Body of pancreas (tissue), 4 donors: ENCODE results near the gene DLEC1.
"Not testable (repeated sequence)": the region's sequence is repeated elsewhere in the genome, so short reads cannot be mapped to it uniquely, and the experiment has no call there.

Experiments used
- POLR2A ChIP-seq, 3 donors: fragments of 450-650 bp; IDR thresholded peaks; one replicate each; pipeline ENCODE4 v1.6.1; 2016; ENCODE audit warnings: antibody characterized with exemption in 3 of 3, mild to moderate bottlenecking in 2 of 3
- TF ChIP-seq, protein P1 (sequence below), 7 experiments: fragments of 450-650 bp in 4 of 7; fragments of 200-600 bp in 3 of 7; sonication (generic) in 3 of 7; IDR thresholded peaks; one replicate each; pipeline ENCODE4 v1.5.1; 2016 to 2019; ENCODE audit warnings: antibody characterized with exemption in 7 of 7

DNA sequence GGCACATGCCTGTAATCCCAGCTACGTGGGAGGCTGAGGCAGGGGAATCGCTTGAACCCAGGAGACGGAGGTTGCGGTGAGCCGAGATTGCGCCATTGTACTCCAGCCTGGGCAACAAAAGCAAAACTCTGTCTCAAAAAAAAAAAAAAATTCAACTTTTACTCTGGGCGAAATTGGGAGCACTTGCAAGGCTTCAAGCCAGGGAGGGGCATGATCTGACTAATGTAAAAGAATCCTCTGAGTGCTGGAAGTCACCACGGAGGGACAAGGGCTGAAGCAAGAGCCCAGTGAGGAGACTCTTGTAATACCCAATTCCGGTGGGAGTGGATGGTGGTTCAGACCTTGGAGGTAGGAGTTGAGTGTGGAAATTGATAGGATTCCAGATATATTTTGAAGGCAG lies 4.7 kb upstream of the DLEC1 start:
- TF ChIP-seq, protein P1, sequence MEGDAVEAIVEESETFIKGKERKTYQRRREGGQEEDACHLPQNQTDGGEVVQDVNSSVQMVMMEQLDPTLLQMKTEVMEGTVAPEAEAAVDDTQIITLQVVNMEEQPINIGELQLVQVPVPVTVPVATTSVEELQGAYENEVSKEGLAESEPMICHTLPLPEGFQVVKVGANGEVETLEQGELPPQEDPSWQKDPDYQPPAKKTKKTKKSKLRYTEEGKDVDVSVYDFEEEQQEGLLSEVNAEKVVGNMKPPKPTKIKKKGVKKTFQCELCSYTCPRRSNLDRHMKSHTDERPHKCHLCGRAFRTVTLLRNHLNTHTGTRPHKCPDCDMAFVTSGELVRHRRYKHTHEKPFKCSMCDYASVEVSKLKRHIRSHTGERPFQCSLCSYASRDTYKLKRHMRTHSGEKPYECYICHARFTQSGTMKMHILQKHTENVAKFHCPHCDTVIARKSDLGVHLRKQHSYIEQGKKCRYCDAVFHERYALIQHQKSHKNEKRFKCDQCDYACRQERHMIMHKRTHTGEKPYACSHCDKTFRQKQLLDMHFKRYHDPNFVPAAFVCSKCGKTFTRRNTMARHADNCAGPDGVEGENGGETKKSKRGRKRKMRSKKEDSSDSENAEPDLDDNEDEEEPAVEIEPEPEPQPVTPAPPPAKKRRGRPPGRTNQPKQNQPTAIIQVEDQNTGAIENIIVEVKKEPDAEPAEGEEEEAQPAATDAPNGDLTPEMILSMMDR (IDR thresholded peaks at IDR 0.05), result not testable (repeated sequence)
- not testable (repeated sequence) for TF ChIP-seq POLR2A (IDR thresholded peaks at IDR 0.05)
